SK-N-MC (cell line): ENCODE data around the gene DLG2.
"Not testable (repeated sequence)": the region's sequence is repeated elsewhere in the genome, so short reads cannot be mapped to it uniquely, and the experiment has no call there.

Experiments used
- DNase-seq: peaks from one replicate; pipeline ENCODE4 v3.0.0-alpha.2; 2011; ENCODE audit warnings: low read depth, low spot score
- H3K27ac ChIP-seq: fragments of 200-600 bp; sonication (generic); 2 replicates; pipeline ENCODE4 v1.5.1; 2016; ENCODE audit warnings: mixed run types
- H3K36me3 ChIP-seq: fragments of 200-600 bp; sonication (generic); 2 replicates; pipeline ENCODE4 v1.6.1; 2017; ENCODE audit warnings: antibody characterized with exemption, low read length, mixed read lengths; ENCODE audit not compliant: insufficient read depth
- H3K4me3 ChIP-seq: fragments of 200-600 bp; sonication (generic); 2 replicates; pipeline ENCODE4 v1.5.1; 2016
- H3K9ac ChIP-seq: fragments of 200-600 bp; sonication (generic); 2 replicates; pipeline ENCODE4 v1.8.0; 2017; ENCODE audit warnings: mixed run types, mixed read lengths; ENCODE audit not compliant: insufficient read length
- H3K9me3 ChIP-seq: fragments of 200-600 bp; sonication (generic); 2 replicates; pipeline ENCODE4 v1.6.1; 2017; ENCODE audit warnings: low read depth, mild to moderate bottlenecking, antibody characterized with exemption, low read length, moderate library complexity, mixed read lengths
- EZH2 ChIP-seq: fragments of 200-600 bp; sonication (generic); IDR thresholded peaks from one replicate; pipeline ENCODE4 v1.6.1; 2017; ENCODE audit warnings: antibody characterized with exemption
- FOXP2 ChIP-seq: optimal IDR thresholded peaks from 2 replicates; pipeline ENCODE3; 2011; ENCODE audit warnings: mild to moderate bottlenecking, moderate library complexity; ENCODE audit not compliant: insufficient read depth; ENCODE audit errors: extremely low read length, control extremely low read depth
- POLR2AphosphoS5 ChIP-seq: IDR thresholded peaks from 2 replicates; pipeline ENCODE4 v1.6.1; 2012; ENCODE audit warnings: mild to moderate bottlenecking, low read depth, low read length, borderline replicate concordance

Gene DLG2

DNA sequence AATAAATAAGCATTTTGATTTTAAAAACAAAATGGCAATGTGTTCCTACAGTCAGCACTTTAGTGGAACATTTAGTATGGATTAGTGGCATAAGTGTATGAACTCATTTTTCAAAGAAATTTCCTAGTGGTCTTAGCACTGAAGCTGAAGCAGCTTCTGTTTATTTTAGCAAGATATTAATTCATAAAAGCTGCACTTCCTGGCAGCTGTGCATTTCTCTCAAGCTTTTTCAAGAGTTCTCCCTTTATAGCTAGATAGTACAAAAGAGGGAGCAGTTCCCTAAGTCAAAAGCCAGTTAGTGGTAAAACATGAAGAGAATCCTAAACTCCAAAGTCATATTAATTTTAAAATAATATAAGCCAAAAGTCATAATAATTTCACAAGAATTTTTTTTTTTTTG, 1304.9 kb downstream of the DLG2 start:
- no peak overlapping the region for H3K9ac ChIP-seq
- no peak for TF ChIP-seq EZH2
- TF ChIP-seq POLR2AphosphoS5 = no peak
- no peak for TF ChIP-seq FOXP2
- H3K36me3 ChIP-seq = peaks cover 6% of the 10 kb centered on the region; the same call in 1 of the 2 replicates
- no peak overlapping the region for H3K4me3 ChIP-seq
- no peak for DNase-seq
- peak overlapping the region; percentile 75 for H3K27ac ChIP-seq
- H3K9me3 ChIP-seq = peaks cover 4% of the 10 kb centered on the region; the same call in 1 of the 2 replicates

DNA sequence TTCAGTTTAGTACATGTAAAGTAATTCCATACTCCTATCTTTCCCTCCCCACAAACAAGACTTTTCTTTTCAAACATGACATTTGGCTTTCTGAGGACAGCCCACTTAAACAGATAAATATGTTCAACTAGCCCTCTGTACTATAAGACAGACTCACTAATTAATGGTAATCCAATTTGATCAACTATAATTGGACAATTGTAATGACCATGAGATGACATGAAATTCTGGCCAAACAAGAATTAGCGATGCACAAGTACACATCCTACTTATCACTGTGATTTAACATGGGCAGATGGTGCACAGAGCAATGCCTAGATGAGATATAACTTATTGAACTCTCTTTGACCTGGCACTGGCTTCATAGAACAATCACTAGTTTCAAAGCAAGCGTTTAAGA, 1307.3 kb downstream of the DLG2 start:
- no peak overlapping the region for H3K4me3 ChIP-seq
- DNase-seq = no peak
- peaks cover 6% of the 10 kb centered on the region; the same call in 1 of the 2 replicates for H3K36me3 ChIP-seq
- H3K9ac ChIP-seq = no peak overlapping the region
- no peak overlapping the region for H3K27ac ChIP-seq
- H3K9me3 ChIP-seq = peaks cover 4% of the 10 kb centered on the region; the same call in 1 of the 2 replicates
- no peak for TF ChIP-seq FOXP2
- no peak for TF ChIP-seq POLR2AphosphoS5
- no peak for TF ChIP-seq EZH2

- H3K27ac ChIP-seq = no peak overlapping the region
- no peaks in the 10 kb centered on the region for H3K36me3 ChIP-seq
- no peaks in the 10 kb centered on the region for H3K9me3 ChIP-seq
- no peak overlapping the region for H3K4me3 ChIP-seq
- TF ChIP-seq POLR2AphosphoS5 (no peak), EZH2 (no peak), FOXP2 (no peak)
- DNase-seq = no peak
- H3K9ac ChIP-seq = no peak overlapping the region
These were observed 1310.1 kb downstream of the DLG2 start for GRCh38 chr11:84316866-84317555.

DNA sequence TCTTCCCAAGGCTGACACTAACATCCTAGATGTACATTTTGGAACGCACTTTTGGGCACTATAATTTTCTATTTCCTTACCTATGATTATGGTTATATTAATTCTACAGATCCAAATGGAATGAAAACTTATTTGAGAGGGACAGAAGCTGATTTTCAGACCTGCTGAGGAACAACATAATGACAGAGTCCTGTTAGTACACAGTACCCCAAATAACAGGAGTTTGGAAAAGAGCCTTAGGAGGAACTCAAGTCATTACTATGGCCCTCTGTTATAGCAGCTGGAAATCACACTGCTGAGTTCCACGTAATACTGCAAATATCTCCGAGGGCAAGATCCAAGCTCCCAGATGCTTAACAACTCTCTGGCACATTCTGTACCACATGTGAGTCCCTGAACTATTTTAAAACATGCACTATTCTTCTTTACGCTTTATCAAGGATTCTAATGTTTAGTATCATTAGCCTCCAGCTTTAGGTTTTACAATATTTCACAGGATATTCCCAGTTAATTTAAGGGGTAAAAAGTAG, 1313.2 kb downstream of the DLG2 start:
- Histone ChIP-seq H3K36me3 (no peaks in the 10 kb centered on the region), H3K4me3 (no peak overlapping the region), H3K9ac (no peak overlapping the region), H3K9me3 (no peaks in the 10 kb centered on the region), H3K27ac (no peak overlapping the region)
- no peak for TF ChIP-seq FOXP2
- DNase-seq = no peak

DNA sequence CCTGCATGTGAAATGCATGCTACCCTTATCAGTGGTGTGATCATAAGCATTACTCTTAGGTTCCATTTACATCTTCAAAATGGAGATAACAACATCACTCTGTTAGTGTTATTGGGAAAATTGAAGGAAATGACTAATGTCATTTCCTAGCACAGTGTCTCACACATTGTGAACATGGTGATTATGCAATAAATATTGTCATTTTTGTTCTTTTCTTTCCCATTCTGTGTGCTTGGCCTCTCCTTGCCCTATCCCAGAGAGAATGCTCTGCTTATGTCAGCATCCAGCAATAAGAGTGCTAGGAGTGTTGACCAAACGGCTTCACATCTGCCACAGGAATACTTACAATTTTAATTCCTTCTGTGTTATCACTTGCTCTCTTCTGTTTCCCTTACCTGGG, 1316.9 kb downstream of the DLG2 start:
- TF ChIP-seq EZH2 (no peak), FOXP2 (no peak), POLR2AphosphoS5 (no peak)
- no peak overlapping the region for H3K4me3 ChIP-seq
- no peak overlapping the region for H3K9ac ChIP-seq
- no peaks in the 10 kb centered on the region for H3K9me3 ChIP-seq
- DNase-seq = no peak
- H3K27ac ChIP-seq = no peak overlapping the region
- no peaks in the 10 kb centered on the region for H3K36me3 ChIP-seq

- H3K9me3 ChIP-seq, H3K4me3 ChIP-seq, H3K9ac ChIP-seq, H3K27ac ChIP-seq, DNase-seq, H3K36me3 ChIP-seq: not testable (repeated sequence)
These were observed 1318.7 kb downstream of the DLG2 start for GRCh38 chr11:84308491-84308890.

DNA sequence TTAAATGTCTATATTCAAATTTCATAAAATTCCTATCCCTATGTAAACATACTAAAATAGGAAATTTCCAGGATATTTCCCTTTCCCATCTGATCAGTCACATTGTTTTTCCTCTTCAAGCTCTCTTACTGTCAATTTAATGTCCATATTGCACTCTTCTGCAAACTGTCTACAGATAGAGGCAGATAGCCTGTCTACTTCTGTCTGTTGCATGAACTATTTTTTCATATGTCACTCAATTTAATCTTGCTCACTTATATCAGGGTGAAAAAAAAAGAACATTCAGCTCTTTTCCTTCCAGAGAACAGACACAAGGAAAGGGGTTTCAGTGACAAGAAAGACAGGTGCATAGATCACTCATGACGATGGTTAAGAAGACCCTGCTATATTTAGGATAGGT, 1327.1 kb downstream of the DLG2 start:
- Histone ChIP-seq H3K4me3 (no peak overlapping the region), H3K9ac (no peak overlapping the region), H3K9me3 (no peaks in the 10 kb centered on the region), H3K27ac (no peak overlapping the region), H3K36me3 (no peaks in the 10 kb centered on the region)
- TF ChIP-seq EZH2 (no peak), POLR2AphosphoS5 (no peak), FOXP2 (no peak)
- no peak for DNase-seq

GRCh38 chr11:84297570-84297969, 1329.6 kb downstream of the DLG2 start:
- Histone ChIP-seq H3K4me3 (no peak overlapping the region), H3K36me3 (no peaks in the 10 kb centered on the region), H3K9ac (no peak overlapping the region), H3K9me3 (no peaks in the 10 kb centered on the region), H3K27ac (no peak overlapping the region)
- TF ChIP-seq POLR2AphosphoS5 = no peak
- TF ChIP-seq FOXP2 = no peak
- TF ChIP-seq EZH2 = no peak
- DNase-seq = no peak

- Histone ChIP-seq H3K4me3 (no peak overlapping the region), H3K27ac (no peak overlapping the region), H3K9me3 (no peaks in the 10 kb centered on the region), H3K36me3 (no peaks in the 10 kb centered on the region), H3K9ac (no peak overlapping the region)
- TF ChIP-seq FOXP2 = no peak
- no peak for TF ChIP-seq POLR2AphosphoS5
- TF ChIP-seq EZH2 = no peak
- DNase-seq = no peak
These were observed 1331.3 kb downstream of the DLG2 start for GRCh38 chr11:84295815-84296214.
